Ishikawa (cell line): Measurements from ENCODE around the gene PTK6.

ENCODE experiments used
- EGR1 ChIP-seq: IDR thresholded peaks from 2 replicates; pipeline ENCODE4 v1.6.1; 2012
- EP300 ChIP-seq: IDR thresholded peaks from 2 replicates; pipeline ENCODE4 v1.6.1; 2012; ENCODE audit warnings: borderline replicate concordance
- RAD21 ChIP-seq: IDR thresholded peaks from 2 replicates; pipeline ENCODE4 v1.6.1; 2012; ENCODE audit warnings: low read depth
- TCF12 ChIP-seq: IDR thresholded peaks from 2 replicates; pipeline ENCODE4 v1.6.1; 2012; ENCODE audit warnings: low read depth
- YY1 ChIP-seq: IDR thresholded peaks from 2 replicates; pipeline ENCODE4 v1.6.1; 2012; ENCODE audit warnings: low read depth

- TF ChIP-seq YY1 (no peak), TCF12 (no peak), RAD21 (no peak), EP300 (no peak), EGR1 (no peak)
These were observed 17.4 kb upstream of the PTK6 start for GRCh38 chr20:63554361-63555278.
